ENCODE results near the gene KIF20B. TPM values are rescaled to one million over a fixed set of nuclear protein-coding genes. Genes with fewer than 3 reads are reported as not detected.

Gene KIF20B
- total RNA-seq, 1 experiment from 2014 or later, result 59.1 TPM

DNA sequence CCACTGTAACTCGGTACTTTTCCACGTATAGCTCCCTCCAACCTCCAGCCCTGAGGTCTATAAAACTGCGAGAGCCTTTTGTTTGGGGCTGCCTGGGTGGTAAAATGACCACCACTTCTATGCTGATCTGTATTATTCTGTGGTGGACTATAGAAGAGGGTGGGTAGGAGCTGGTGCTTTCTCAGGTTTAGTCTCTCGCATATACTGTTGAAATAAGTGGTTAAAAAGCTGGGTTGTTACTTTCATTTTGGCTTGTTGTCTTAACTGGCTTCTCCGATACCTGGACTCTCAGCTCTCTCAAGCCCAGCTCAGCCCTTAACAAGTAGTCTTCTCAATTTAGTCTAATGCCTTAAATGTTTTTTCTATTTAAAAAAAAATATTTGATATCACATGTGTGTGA lies 70.3 kb downstream of the KIF20B start:
- no peak overlapping the region for H2AFZ ChIP-seq (ENCODE audit: low read length)
- no peak overlapping the region for H2BK15ac ChIP-seq (ENCODE audit: low read depth, low read length)
- H3K9me3 ChIP-seq (ENCODE audit: control insufficient read depth, low read depth, low read length), result no peaks in the 10 kb centered on the region
- H2BK5ac ChIP-seq (ENCODE audit: insufficient read length, low read length), result no peak overlapping the region
- H4K8ac ChIP-seq (replicated peaks; ENCODE audit: insufficient read length, low read depth, low read length), result no peak overlapping the region
- H3K56ac ChIP-seq (ENCODE audit: insufficient read length, low read depth, low read length), result no peak overlapping the region
- no peak overlapping the region; a peak in 1 of 7 replicates for H3K27ac Mint-ChIP-seq
- H2BK12ac ChIP-seq (ENCODE audit: insufficient read length, low read depth, low read length), result no peak overlapping the region
- H3K23ac ChIP-seq (ENCODE audit: insufficient read length, low read depth, low read length), result no peak overlapping the region
- no peak overlapping the region for H4K5ac ChIP-seq (ENCODE audit: insufficient read length, low read depth, low read length)
- no peaks in the 10 kb centered on the region for H3K27me3 ChIP-seq (ENCODE audit: insufficient read depth, low read length)
- H3K27me3 Mint-ChIP-seq (ENCODE audit: low read depth), result no peaks in the 10 kb centered on the region
- no peaks in the 10 kb centered on the region for H3K79me2 ChIP-seq (ENCODE audit: insufficient read depth, low read length)
- WGBS (ENCODE audit: extremely low coverage, insufficient read length, low lambda C conversion rate), result no CpG with 5 or more reads among the region's 5 CpGs
- no peak overlapping the region for H3T11ph ChIP-seq (ENCODE audit: low read length)
- H3K4me1 Mint-ChIP-seq, result no peaks in the 10 kb centered on the region
- no peak overlapping the region for H3K4me3 Mint-ChIP-seq
- no peaks in the 10 kb centered on the region for H3K23me2 ChIP-seq (ENCODE audit: insufficient read length, low read depth, low read length, poor library complexity, severe bottlenecking)
- H3K27ac ChIP-seq (ENCODE audit: insufficient read length, low read depth, low read length), result no peak overlapping the region
- no peak overlapping the region for H3K14ac ChIP-seq (ENCODE audit: insufficient read depth, low read length)
- peaks cover 34 to 75% (median 65%) of the 10 kb centered on the region in 3 experiments for H3K36me3 Mint-ChIP-seq (ENCODE audit: insufficient read depth in 1 of 3, low read depth in 3 of 3)
- no peak overlapping the region for H2BK20ac ChIP-seq (ENCODE audit: low read depth, low read length, poor library complexity, severe bottlenecking)
- H4K20me1 ChIP-seq (ENCODE audit: control insufficient read depth, insufficient read depth, insufficient read length), result no peaks in the 10 kb centered on the region
- H2AK5ac ChIP-seq (ENCODE audit: insufficient read length, low read length), result no peak overlapping the region
- no peak overlapping the region for H2BK120ac ChIP-seq (ENCODE audit: low read depth, low read length, poor library complexity, severe bottlenecking)
- DNase-seq, result no peak
- no peak overlapping the region for H3K18ac ChIP-seq (ENCODE audit: insufficient read length, low read depth, low read length)
- H4K91ac ChIP-seq (ENCODE audit: insufficient read length, low read depth, low read length), result no peak overlapping the region
- no peak overlapping the region for H3K9ac ChIP-seq (ENCODE audit: extremely low read depth, insufficient read length, low read length)
- no peak overlapping the region for H3K4me2 ChIP-seq (ENCODE audit: insufficient read depth, insufficient read length, low read length)
- H3K9me3 Mint-ChIP-seq, result peaks cover 0 to 2% of the 10 kb centered on the region in 2 experiments; a peak in 1 of 5 replicates
- no peaks in the 10 kb centered on the region for H3K4me1 ChIP-seq (ENCODE audit: insufficient read depth, low read length)
- H3K79me1 ChIP-seq (ENCODE audit: insufficient read depth, low read depth, low read length, poor library complexity, severe bottlenecking), result no peaks in the 10 kb centered on the region
- TF ChIP-seq, protein P1, sequence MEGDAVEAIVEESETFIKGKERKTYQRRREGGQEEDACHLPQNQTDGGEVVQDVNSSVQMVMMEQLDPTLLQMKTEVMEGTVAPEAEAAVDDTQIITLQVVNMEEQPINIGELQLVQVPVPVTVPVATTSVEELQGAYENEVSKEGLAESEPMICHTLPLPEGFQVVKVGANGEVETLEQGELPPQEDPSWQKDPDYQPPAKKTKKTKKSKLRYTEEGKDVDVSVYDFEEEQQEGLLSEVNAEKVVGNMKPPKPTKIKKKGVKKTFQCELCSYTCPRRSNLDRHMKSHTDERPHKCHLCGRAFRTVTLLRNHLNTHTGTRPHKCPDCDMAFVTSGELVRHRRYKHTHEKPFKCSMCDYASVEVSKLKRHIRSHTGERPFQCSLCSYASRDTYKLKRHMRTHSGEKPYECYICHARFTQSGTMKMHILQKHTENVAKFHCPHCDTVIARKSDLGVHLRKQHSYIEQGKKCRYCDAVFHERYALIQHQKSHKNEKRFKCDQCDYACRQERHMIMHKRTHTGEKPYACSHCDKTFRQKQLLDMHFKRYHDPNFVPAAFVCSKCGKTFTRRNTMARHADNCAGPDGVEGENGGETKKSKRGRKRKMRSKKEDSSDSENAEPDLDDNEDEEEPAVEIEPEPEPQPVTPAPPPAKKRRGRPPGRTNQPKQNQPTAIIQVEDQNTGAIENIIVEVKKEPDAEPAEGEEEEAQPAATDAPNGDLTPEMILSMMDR (conservative IDR thresholded peaks at IDR 0.05), result no peak
- H3K4ac ChIP-seq (ENCODE audit: low read depth, low read length), result no peak overlapping the region
